Measurements from ENCODE around the gene MRPL19. TPM values are rescaled to one million over a fixed set of nuclear protein-coding genes. Genes with fewer than 3 reads are reported as not detected.

MRPL19 gene
- total and polyA plus RNA-seq, 4 donors = 15.7 to 40.6 (median 26.3) TPM

DNA sequence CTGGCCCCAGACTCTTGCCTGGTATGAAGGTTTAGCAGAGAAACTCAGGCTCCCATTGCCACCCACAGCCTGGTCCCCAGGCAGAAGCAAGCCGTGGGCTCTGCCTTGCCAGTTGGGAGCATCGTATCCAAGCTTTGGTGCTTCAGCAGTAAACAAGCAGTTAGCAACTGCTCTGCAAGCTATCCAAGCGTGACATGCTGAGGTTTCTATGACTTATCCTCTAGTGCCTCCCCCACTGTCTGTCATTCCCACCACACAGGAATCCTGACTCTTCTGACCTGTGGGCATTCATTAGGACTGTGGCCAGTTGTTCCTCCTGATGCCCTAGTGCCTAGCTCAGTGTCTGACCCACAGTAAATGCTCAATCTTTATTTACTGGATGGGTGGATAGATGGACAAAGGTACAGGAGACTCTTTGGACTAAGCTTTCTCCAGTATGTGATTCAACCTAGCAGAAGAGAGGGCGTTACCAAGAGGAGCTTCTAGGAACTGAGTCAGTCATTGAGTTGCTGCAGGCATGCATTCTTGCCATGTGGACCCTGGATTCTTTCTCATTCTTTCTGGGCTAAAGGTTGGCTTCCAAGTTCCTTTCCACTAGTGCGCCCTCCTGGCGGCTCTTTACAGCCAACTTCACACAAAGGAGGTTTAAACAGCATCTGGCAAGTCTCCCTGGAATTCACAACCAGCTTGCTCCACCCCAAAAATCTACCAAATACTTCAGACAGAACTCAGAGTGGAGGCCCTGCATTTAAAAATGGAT lies 40.6 kb upstream of the MRPL19 start:
- intact Hi-C loops (cut with DNase I) = no loop called here
- 57% methylated on average over 6 of the region's 6 CpGs for WGBS, 2 donors
- no peak overlapping the region for H3K27ac ChIP-seq (ENCODE audit: low read depth in 1 of 2, low read length in 2 of 2)
- peaks cover 0 to 2% of the 10 kb centered on the region in 2 donors for H3K27me3 ChIP-seq (ENCODE audit: control insufficient read depth in 1 of 2, insufficient read depth in 2 of 2, low read length in 1 of 2)
- no peaks in the 10 kb centered on the region for H3K36me3 ChIP-seq (ENCODE audit: control insufficient read depth in 1 of 2, insufficient read depth in 2 of 2, low read length in 1 of 2)
- no peak for DNase-seq
- no peak for ATAC-seq (ENCODE audit: low FRiP score)
- no peaks in the 10 kb centered on the region for H3K4me1 ChIP-seq (ENCODE audit: control insufficient read depth in 1 of 2, insufficient read depth in 2 of 2, low read length in 2 of 2)
- no peak overlapping the region for H3K4me3 ChIP-seq (ENCODE audit: low read length in 2 of 2)
- H3K9me3 ChIP-seq (ENCODE audit: control insufficient read depth, low read length) = no peaks in the 10 kb centered on the region

DNA sequence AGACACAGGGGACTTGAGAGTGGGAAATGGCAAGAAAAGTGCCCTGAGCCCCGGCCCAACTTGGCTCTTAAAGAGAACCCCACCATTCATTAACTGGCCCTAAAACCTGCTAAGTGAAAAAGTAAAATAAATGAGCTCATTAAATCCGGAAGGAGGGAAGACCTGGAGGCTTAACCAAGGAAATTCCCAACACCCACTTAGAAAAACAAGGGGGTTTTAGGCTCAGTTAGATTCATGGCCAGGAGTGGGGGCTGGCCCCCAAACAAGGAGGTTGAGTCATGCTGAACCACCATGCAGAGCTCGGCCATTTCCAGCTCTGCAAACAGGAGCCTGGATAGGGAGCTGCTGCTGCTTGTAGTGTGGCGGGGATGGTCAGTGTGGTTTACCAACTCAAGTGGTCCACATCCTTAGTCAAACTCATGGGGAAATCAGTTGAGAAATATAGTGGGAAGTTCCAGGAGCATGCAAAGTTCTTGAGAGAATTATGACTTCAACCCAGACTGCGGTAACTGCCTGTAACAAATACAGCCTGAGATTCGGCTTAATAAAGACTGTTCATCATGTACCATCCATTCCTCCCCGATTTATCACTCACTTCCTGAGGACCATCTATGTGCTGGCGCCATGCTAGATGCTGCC lies 39.7 kb upstream of the MRPL19 start:
- no peaks in the 10 kb centered on the region for H3K9me3 ChIP-seq (ENCODE audit: control insufficient read depth, low read length)
- DNase-seq = no peak
- peaks cover 0 to 2% of the 10 kb centered on the region in 2 donors for H3K27me3 ChIP-seq (ENCODE audit: control insufficient read depth in 1 of 2, insufficient read depth in 2 of 2, low read length in 1 of 2)
- no peaks in the 10 kb centered on the region for H3K36me3 ChIP-seq (ENCODE audit: control insufficient read depth in 1 of 2, insufficient read depth in 2 of 2, low read length in 1 of 2)
- 78 to 81% methylated on average over 8 of the region's 8 CpGs for WGBS, 2 donors
- ATAC-seq (ENCODE audit: low FRiP score) = no peak
- no peaks in the 10 kb centered on the region for H3K4me1 ChIP-seq (ENCODE audit: control insufficient read depth in 1 of 2, insufficient read depth in 2 of 2, low read length in 2 of 2)
- no peak overlapping the region for H3K4me3 ChIP-seq (ENCODE audit: low read length in 2 of 2)
- intact Hi-C loops (cut with DNase I) = no loop called here
- no peak overlapping the region for H3K27ac ChIP-seq (ENCODE audit: low read depth in 1 of 2, low read length in 2 of 2)

DNA sequence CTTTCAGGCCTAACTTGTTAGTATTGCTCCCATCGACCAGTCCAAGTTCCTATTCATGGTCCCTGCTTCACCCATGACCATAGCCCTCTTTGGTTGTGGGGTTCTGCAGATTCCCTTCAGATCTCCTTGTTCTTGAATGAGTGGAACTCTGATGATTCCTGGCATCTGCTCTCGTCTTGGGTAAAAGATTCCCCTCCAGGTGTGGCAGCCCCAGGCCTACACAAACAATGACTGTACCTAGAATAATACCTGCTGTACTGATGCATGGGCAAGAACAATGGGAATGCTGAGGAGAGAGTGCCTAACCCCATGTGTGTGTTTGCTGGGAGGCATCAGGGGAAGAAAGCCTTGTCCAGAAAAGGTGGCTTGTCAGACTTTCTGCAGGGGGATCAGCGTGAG lies 39.2 kb upstream of the MRPL19 start:
- H3K27ac ChIP-seq (ENCODE audit: low read depth in 1 of 2, low read length in 2 of 2) = no peak overlapping the region
- intact Hi-C loops (cut with DNase I) = no loop called here
- no peak for ATAC-seq (ENCODE audit: low FRiP score)
- no peaks in the 10 kb centered on the region for H3K9me3 ChIP-seq (ENCODE audit: control insufficient read depth, low read length)
- WGBS, 2 donors = 81 to 84% methylated on average over 3 of the region's 3 CpGs
- no peak for DNase-seq
- H3K27me3 ChIP-seq (ENCODE audit: control insufficient read depth in 1 of 2, insufficient read depth in 2 of 2, low read length in 1 of 2) = peaks cover 0 to 2% of the 10 kb centered on the region in 2 donors
- no peaks in the 10 kb centered on the region for H3K4me1 ChIP-seq (ENCODE audit: control insufficient read depth in 1 of 2, insufficient read depth in 2 of 2, low read length in 2 of 2)
- no peaks in the 10 kb centered on the region for H3K36me3 ChIP-seq (ENCODE audit: control insufficient read depth in 1 of 2, insufficient read depth in 2 of 2, low read length in 1 of 2)
- no peak overlapping the region for H3K4me3 ChIP-seq (ENCODE audit: low read length in 2 of 2)

DNA sequence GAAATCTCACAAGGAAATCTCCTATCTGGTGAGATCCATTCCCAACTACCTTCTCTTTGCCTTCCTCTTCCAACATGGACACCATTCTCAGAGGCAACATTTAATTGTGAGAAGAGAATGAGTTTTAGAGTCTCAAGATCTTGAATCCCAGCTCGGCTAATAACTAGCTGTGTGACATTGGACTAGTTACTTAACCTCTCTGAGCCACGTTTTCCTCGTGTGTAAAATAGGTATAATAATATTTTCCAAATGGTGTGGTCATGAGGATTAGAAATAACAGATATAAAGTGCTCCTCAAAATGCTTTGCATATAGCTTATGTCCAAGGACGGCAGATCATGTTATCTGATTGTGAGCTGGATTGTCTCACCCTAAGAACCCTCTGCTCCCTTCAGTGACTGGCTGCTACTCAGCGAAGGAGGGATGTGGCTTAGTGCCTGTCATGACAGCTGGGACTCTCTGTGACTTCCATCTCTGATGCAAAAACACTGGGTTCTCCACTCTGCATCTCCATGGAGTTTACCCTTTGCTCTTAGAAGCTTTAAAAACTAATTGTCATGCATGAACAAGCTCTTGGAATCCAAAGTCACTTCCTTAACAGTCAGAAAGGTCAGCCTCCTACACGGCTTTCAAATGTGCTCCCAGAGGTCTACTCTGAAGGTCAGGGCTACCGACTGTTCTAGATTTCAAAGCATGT lies 38.4 kb upstream of the MRPL19 start:
- WGBS, 2 donors = 51 to 55% methylated on average over 7 of the region's 7 CpGs
- ATAC-seq (ENCODE audit: low FRiP score) = no peak
- H3K4me1 ChIP-seq (ENCODE audit: control insufficient read depth in 1 of 2, insufficient read depth in 2 of 2, low read length in 2 of 2) = no peaks in the 10 kb centered on the region
- no peaks in the 10 kb centered on the region for H3K36me3 ChIP-seq (ENCODE audit: control insufficient read depth in 1 of 2, insufficient read depth in 2 of 2, low read length in 1 of 2)
- DNase-seq = no peak
- no peaks in the 10 kb centered on the region for H3K9me3 ChIP-seq (ENCODE audit: control insufficient read depth, low read length)
- no peak overlapping the region for H3K4me3 ChIP-seq (ENCODE audit: low read length in 2 of 2)
- intact Hi-C loops (cut with DNase I) = no loop called here
- peaks cover 0 to 2% of the 10 kb centered on the region in 2 donors for H3K27me3 ChIP-seq (ENCODE audit: control insufficient read depth in 1 of 2, insufficient read depth in 2 of 2, low read length in 1 of 2)
- no peak overlapping the region for H3K27ac ChIP-seq (ENCODE audit: low read depth in 1 of 2, low read length in 2 of 2)

DNA sequence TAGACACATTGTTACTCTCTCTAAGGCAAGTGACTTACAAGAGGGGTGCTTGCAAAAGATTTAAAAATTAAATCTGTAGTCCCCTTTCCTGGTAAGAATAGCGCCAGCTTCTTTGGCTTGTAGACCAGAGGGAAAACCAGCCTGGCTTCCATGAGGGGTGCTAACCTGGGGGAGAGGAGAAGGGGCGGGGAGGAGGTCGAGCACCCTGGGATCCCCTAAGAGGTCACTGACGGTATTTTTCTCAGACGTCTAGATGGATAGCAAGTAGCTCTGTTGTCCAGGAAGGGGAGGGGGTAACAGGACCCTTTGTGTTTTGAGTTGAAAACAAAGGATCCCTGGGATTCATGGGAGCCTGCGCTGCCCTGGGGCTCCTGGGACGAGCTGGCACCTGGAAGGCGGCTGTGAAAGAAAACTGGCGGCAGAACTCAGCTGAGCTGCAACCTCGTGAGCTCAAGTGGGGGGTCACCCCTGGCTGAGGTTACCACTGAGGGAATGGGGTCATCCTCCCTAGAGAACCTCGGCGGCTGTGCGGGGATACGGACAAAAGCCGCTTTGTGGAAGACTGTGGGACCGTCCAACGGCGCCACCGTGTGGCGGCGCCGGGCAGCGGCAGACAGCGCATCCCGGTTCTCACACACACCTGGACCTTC lies 37.8 kb upstream of the MRPL19 start:
- DNase-seq (peak in 1 of 2 donors; percentile 76), ATAC-seq (ENCODE audit: low FRiP score) (peak; percentile 76)
- 8% methylated on average over 25 of the region's 25 CpGs for WGBS, 2 donors
- intact Hi-C loops (cut with DNase I) = no loop called here
- Histone ChIP-seq H3K36me3 (ENCODE audit: control insufficient read depth in 1 of 2, insufficient read depth in 2 of 2, low read length in 1 of 2) (no peaks in the 10 kb centered on the region), H3K27me3 (ENCODE audit: control insufficient read depth in 1 of 2, insufficient read depth in 2 of 2, low read length in 1 of 2) (peaks cover 0 to 2% of the 10 kb centered on the region in 2 donors), H3K9me3 (ENCODE audit: control insufficient read depth, low read length) (no peaks in the 10 kb centered on the region), H3K4me3 (ENCODE audit: low read length in 2 of 2) (no peak overlapping the region), H3K27ac (ENCODE audit: low read depth in 1 of 2, low read length in 2 of 2) (no peak overlapping the region), H3K4me1 (ENCODE audit: control insufficient read depth in 1 of 2, insufficient read depth in 2 of 2, low read length in 2 of 2) (no peaks in the 10 kb centered on the region)

DNA sequence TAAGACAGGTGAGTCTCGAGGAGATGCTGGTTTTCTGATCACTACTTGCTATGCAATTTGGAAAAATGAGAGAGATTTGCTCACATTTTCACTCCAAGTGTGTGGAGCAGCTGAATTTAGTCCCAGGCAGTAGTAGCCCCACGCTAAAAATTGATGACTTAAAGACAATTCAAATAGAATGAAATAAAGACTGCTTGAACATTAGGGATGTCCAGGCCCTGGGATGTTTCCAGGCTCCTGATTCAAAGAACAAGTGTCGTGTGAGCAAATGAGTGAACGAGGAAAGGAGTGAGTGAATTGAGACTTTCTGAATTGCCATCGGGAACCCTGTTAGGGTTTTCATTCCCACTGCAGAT lies 37.3 kb upstream of the MRPL19 start:
- intact Hi-C loops (cut with DNase I) = no loop called here
- 44 to 45% methylated on average over 5 of the region's 5 CpGs for WGBS, 2 donors
- Histone ChIP-seq H3K36me3 (ENCODE audit: control insufficient read depth in 1 of 2, insufficient read depth in 2 of 2, low read length in 1 of 2) (no peaks in the 10 kb centered on the region), H3K4me1 (ENCODE audit: control insufficient read depth in 1 of 2, insufficient read depth in 2 of 2, low read length in 2 of 2) (no peaks in the 10 kb centered on the region), H3K27ac (ENCODE audit: low read depth in 1 of 2, low read length in 2 of 2) (no peak overlapping the region), H3K4me3 (ENCODE audit: low read length in 2 of 2) (no peak overlapping the region), H3K27me3 (ENCODE audit: control insufficient read depth in 1 of 2, insufficient read depth in 2 of 2, low read length in 1 of 2) (peaks cover 0 to 2% of the 10 kb centered on the region in 2 donors), H3K9me3 (ENCODE audit: control insufficient read depth, low read length) (no peaks in the 10 kb centered on the region)
- no peak for ATAC-seq (ENCODE audit: low FRiP score)
- DNase-seq = no peak

DNA sequence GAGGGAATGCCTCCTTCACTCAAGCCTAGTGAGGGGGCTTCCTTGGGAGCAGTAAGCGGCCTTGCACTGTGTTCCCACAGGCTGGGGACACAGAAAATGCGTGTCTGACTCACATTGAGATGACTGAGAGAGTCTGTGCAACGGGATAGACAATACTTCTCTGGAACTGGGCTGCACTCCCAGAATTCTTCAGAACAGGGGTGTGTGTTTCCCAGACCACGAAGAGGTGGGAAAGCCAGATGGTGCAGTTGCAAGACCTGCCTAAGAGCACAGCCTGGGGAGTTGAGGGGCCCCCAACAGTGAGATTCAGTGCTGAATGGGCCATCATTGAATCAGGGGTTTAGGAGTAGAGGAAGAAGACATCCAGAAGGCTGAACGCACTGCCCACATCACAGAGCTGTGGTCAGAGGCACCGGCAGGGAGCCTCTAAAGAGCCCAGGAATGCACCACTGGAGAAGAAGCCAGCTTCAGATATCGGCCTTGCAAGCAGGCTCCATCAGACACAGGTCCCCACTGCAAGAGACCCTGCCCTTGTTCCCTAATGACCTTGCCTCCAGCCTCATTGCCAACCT lies 36.6 kb upstream of the MRPL19 start:
- H3K36me3 ChIP-seq (ENCODE audit: control insufficient read depth in 1 of 2, insufficient read depth in 2 of 2, low read length in 1 of 2) = no peaks in the 10 kb centered on the region
- H3K4me3 ChIP-seq (ENCODE audit: low read length in 2 of 2) = no peak overlapping the region
- no peak overlapping the region for H3K27ac ChIP-seq (ENCODE audit: low read depth in 1 of 2, low read length in 2 of 2)
- WGBS, 2 donors = 73 to 74% methylated on average over 7 of the region's 7 CpGs
- H3K9me3 ChIP-seq (ENCODE audit: control insufficient read depth, low read length) = no peaks in the 10 kb centered on the region
- H3K27me3 ChIP-seq (ENCODE audit: control insufficient read depth in 1 of 2, insufficient read depth in 2 of 2, low read length in 1 of 2) = peaks cover 0 to 2% of the 10 kb centered on the region in 2 donors
- ATAC-seq (ENCODE audit: low FRiP score) = no peak
- intact Hi-C loops (cut with DNase I) = no loop called here
- no peak for DNase-seq
- no peaks in the 10 kb centered on the region for H3K4me1 ChIP-seq (ENCODE audit: control insufficient read depth in 1 of 2, insufficient read depth in 2 of 2, low read length in 2 of 2)

DNA sequence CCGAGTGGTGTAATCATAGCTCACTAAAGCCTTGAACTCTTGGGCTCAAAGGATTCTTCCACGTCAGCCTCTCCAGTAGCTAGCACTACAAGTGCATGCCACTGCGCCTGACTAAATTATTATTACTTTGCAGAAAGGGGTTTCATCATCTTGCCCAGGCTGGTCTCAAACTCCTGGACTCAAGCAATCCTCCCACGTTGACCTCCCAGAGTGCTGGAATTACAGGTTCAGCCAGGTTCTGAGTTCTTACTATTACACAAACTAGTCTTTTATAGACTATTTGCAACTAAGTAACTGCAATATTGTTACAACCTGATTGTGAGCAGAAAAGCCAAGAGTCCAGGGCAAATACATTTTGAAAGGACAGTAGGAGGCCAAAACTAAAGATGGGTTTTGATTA lies 35.9 kb upstream of the MRPL19 start:
- no peak for ATAC-seq (ENCODE audit: low FRiP score)

More for the DNA sequence above, 35.9 kb upstream of the MRPL19 start:
- H3K4me1 ChIP-seq (ENCODE audit: control insufficient read depth in 1 of 2, insufficient read depth in 2 of 2, low read length in 2 of 2) = no peaks in the 10 kb centered on the region
- no peaks in the 10 kb centered on the region for H3K36me3 ChIP-seq (ENCODE audit: control insufficient read depth in 1 of 2, insufficient read depth in 2 of 2, low read length in 1 of 2)
- intact Hi-C loops (cut with DNase I) = no loop called here
- WGBS, 2 donors = 77 to 78% methylated on average over 4 of the region's 4 CpGs
- H3K27ac ChIP-seq (ENCODE audit: low read depth in 1 of 2, low read length in 2 of 2) = no peak overlapping the region
- DNase-seq = no peak
- H3K9me3 ChIP-seq (ENCODE audit: control insufficient read depth, low read length) = no peaks in the 10 kb centered on the region
- H3K27me3 ChIP-seq (ENCODE audit: control insufficient read depth in 1 of 2, insufficient read depth in 2 of 2, low read length in 1 of 2) = peaks cover 0 to 2% of the 10 kb centered on the region in 2 donors
- H3K4me3 ChIP-seq (ENCODE audit: low read length in 2 of 2) = no peak overlapping the region
